ENCODE results near the gene OAS3. TPM values are rescaled to one million over a fixed set of nuclear protein-coding genes. Genes with fewer than 3 reads are reported as not detected.

The OAS3 gene
- total and polyA plus RNA-seq, 9 of the 15 experiments (the other 6 are each of a cell fraction or from before 2014, with no cell fraction given), result 0.21 to 2.0 (median 0.83) TPM

- no TSS peak for BruUV-seq (replicated peaks)
- H3K4me2 ChIP-seq (ENCODE audit: insufficient read depth, low read length), result no peak overlapping the region
- in situ Hi-C loops (cut with MboI), result no loop called here
- POLR2A ChIA-PET, result no interaction called here
- H3K9me1 ChIP-seq (ENCODE audit: control insufficient read depth, insufficient read depth, low read length), result peaks cover 2% of the 10 kb centered on the region
- no peaks in the 10 kb centered on the region for H3K9me3 ChIP-seq (replicated peaks; ENCODE audit: control insufficient read depth, insufficient read depth, low read depth, low read length)
- intact Hi-C loops (cut with micrococcal nuclease), result no loop called here
- H3K27me3 ChIP-seq (ENCODE audit: control insufficient read depth in 2 of 2, insufficient read depth in 2 of 2, low read length in 2 of 2), result peaks cover 0 to 33% of the 10 kb centered on the region in 2 experiments; a peak in 2 of 5 replicates
- ATAC-seq, result no peak
- no peaks in the 10 kb centered on the region for H4K20me1 ChIP-seq (replicated peaks; ENCODE audit: control insufficient read depth, insufficient read depth, low read length)
- no peak overlapping the region for H2AFZ ChIP-seq (ENCODE audit: low read depth, low read length)
- no peak for FAIRE-seq
- no peak overlapping the region for H3K4me3 ChIP-seq
- H3K9ac ChIP-seq (ENCODE audit: insufficient read depth in 1 of 2, low read depth in 2 of 2, low read length in 2 of 2), result no peak overlapping the region
- no peak for TF ChIP-seq KLF1 (tag; IDR thresholded peaks at IDR 0.05)
- no peak for TF ChIP-seq HDAC1 (IDR thresholded peaks at IDR 0.05)
- no peak for TF ChIP-seq CREB3L1 (IDR thresholded peaks at IDR 0.05; ENCODE audit: borderline replicate concordance, low read depth)
- TF ChIP-seq RBM14 (IDR thresholded peaks at IDR 0.05; ENCODE audit: borderline replicate concordance, insufficient read depth, low read depth, low read length), result no peak
- no peak for TF ChIP-seq NFIC (IDR thresholded peaks at IDR 0.05)
- no peak for TF ChIP-seq BRF2 (IDR thresholded peaks at IDR 0.05; ENCODE audit: borderline replicate concordance, insufficient read depth, insufficient read length)
- no peak for TF ChIP-seq ELF2 (CRISPR knock-in tag; IDR thresholded peaks at IDR 0.05)
- TF ChIP-seq CXXC5 (CRISPR knock-in tag; IDR thresholded peaks at IDR 0.05), result no peak
- CTCF ChIA-PET (ENCODE audit: low intra/inter-chr PET ratio), result no interaction called here
- no peaks in the 10 kb centered on the region for H3K79me2 ChIP-seq (ENCODE audit: control insufficient read depth, insufficient read depth, low read length)
- H3K36me3 ChIP-seq (ENCODE audit: control insufficient read depth, insufficient read depth, low read length), result no peaks in the 10 kb centered on the region
- H3K4me1 ChIP-seq (replicated peaks in 1 of 2; ENCODE audit: control insufficient read depth in 2 of 2, insufficient read depth in 2 of 2, low read length in 2 of 2), result no peaks in the 10 kb centered on the region
- DNase-seq (ENCODE audit: extremely low read depth in 1 of 4, low spot score in 3 of 4), result no peak
- H3K27ac ChIP-seq (ENCODE audit: extremely low read depth, low read depth, low read length), result no peak overlapping the region
- 3% methylated on average over 5 of the region's 5 CpGs for WGBS (ENCODE audit: insufficient coverage, low coverage, missing lambda C conversion rate)
These were observed 33.0 kb downstream of the OAS3 start for GRCh38 chr12:112971248-112971647.
